Liver (tissue), 10 donors: ENCODE results near the gene DIPK1A. TPM values are rescaled to one million over a fixed set of nuclear protein-coding genes. Genes with fewer than 3 reads are reported as not detected.

Source experiments
- DNase-seq: peaks from one replicate; pipeline ENCODE4 v3.0.0-alpha.2; 2017; ENCODE audit warnings: low spot score
- H3K27ac ChIP-seq, 2 donors: one replicate each; pipeline ENCODE4 v1.7.0; 2013; ENCODE audit warnings: inconsistent platforms in 2 of 2, low read length in 2 of 2, control low read depth in 1 of 2, low read depth in 1 of 2, mild to moderate bottlenecking in 1 of 2
- H3K27me3 ChIP-seq, 4 donors: one replicate each; pipeline versions ENCODE4 v1.6.1 to v1.7.0; 2013; ENCODE audit warnings: low read length in 3 of 4, inconsistent platforms in 1 of 4, mild to moderate bottlenecking in 1 of 4, moderate library complexity in 1 of 4; ENCODE audit not compliant: control insufficient read depth in 4 of 4, insufficient read depth in 4 of 4
- H3K36me3 ChIP-seq, 4 donors: one replicate each; pipeline versions ENCODE4 v1.6.1 to v1.7.0; 2013; ENCODE audit warnings: low read length in 3 of 4, mild to moderate bottlenecking in 3 of 4, low read depth in 1 of 4, moderate library complexity in 1 of 4; ENCODE audit not compliant: control insufficient read depth in 4 of 4, insufficient read depth in 3 of 4
- H3K4me1 ChIP-seq, 4 donors: one replicate each; pipeline versions ENCODE4 v1.6.1 to v1.7.0; 2013; ENCODE audit warnings: low read length in 3 of 4, mild to moderate bottlenecking in 3 of 4, moderate library complexity in 1 of 4; ENCODE audit not compliant: control insufficient read depth in 4 of 4, insufficient read depth in 4 of 4
- H3K4me3 ChIP-seq, 3 donors: one replicate each; pipeline versions ENCODE4 v1.6.1 to v1.7.0; 2013; ENCODE audit warnings: low read length in 3 of 3, control low read depth in 1 of 3, low read depth in 1 of 3, mild to moderate bottlenecking in 1 of 3
- H3K9ac ChIP-seq, 2 donors: one replicate each; pipeline ENCODE4 v1.7.0; 2013; ENCODE audit warnings: low read length in 2 of 2, mild to moderate bottlenecking in 2 of 2, moderate library complexity in 2 of 2, control low read depth in 1 of 2, low read depth in 1 of 2
- H3K9me3 ChIP-seq, 4 donors: one replicate each; pipeline versions ENCODE4 v1.6.1 to v1.7.0; 2013; ENCODE audit warnings: low read length in 3 of 4; ENCODE audit not compliant: control insufficient read depth in 4 of 4
- ATF3 ChIP-seq: IDR thresholded peaks from 2 replicates; pipeline ENCODE4 v1.6.1; 2016; ENCODE audit warnings: antibody characterized with exemption
- EGR1 ChIP-seq, 2 donors: IDR thresholded peaks; 2 replicates each; pipeline ENCODE4 v1.6.1; 2016 to 2018; ENCODE audit warnings: antibody characterized with exemption in 2 of 2, low read depth in 2 of 2
- FOXA1 ChIP-seq: IDR thresholded peaks from 2 replicates; pipeline ENCODE4 v1.6.1; 2016; ENCODE audit warnings: antibody characterized with exemption
- FOXA2 ChIP-seq: IDR thresholded peaks from 2 replicates; pipeline ENCODE4 v1.6.1; 2016; ENCODE audit warnings: antibody characterized with exemption
- GABPA ChIP-seq, 2 donors: IDR thresholded peaks in 1 of 2; conservative IDR thresholded peaks in 1 of 2; 2 replicates each; pipeline ENCODE4 v1.6.1; 2016; ENCODE audit warnings: antibody characterized with exemption in 2 of 2, mild to moderate bottlenecking in 1 of 2, moderate library complexity in 1 of 2
- HNF4A ChIP-seq, 2 donors: conservative IDR thresholded peaks; 2 replicates each; pipeline ENCODE4 v1.6.1; 2016; ENCODE audit warnings: antibody characterized with exemption in 2 of 2, mild to moderate bottlenecking in 2 of 2
- RAD21 ChIP-seq, 2 donors: IDR thresholded peaks; 2 replicates each; pipeline ENCODE4 v1.6.1; 2016; ENCODE audit warnings: antibody characterized with exemption in 2 of 2, mild to moderate bottlenecking in 2 of 2
- RXRA ChIP-seq, 2 donors: IDR thresholded peaks; 2 replicates each; pipeline ENCODE4 v1.6.1; 2017 to 2018; ENCODE audit warnings: antibody characterized with exemption in 2 of 2, mild to moderate bottlenecking in 1 of 2
- YY1 ChIP-seq: IDR thresholded peaks from 2 replicates; pipeline ENCODE4 v1.6.1; 2016; ENCODE audit warnings: antibody characterized with exemption, mild to moderate bottlenecking
- ZBTB33 ChIP-seq: IDR thresholded peaks from 2 replicates; pipeline ENCODE4 v1.6.1; 2016; ENCODE audit warnings: antibody characterized with exemption
- WGBS: extraction: QIAGEN DNeasy Blood & Tissue Kit; methylation state at CpG from one replicate; pipeline ENCODE4 v1.1.7; 2013; 5-methylcytosine and 5-hydroxymethylcytosine counted together
- polyA plus RNA-seq, 2 donors: library from polyadenylated mRNA; stranded (reverse) in 1 of 2; unstranded in 1 of 2; fragments of 200-250 nt in 1 of 2; fragments of >200 nt in 1 of 2; fragmentation: Nextera tagmentation in 1 of 2; extraction: Ambion mirVana in 1 of 2; gene quantifications; one replicate each; pipeline versions ENCODE4 v1.2.1 to v1.2.3, GENCODE V29; 2013 to 2015
- small RNA-seq: library from RNA; depleted of rRNA; stranded (forward); fragments of <200 nt; gene quantifications from one replicate; pipeline ENCODE3, GENCODE V24; 2014
- total RNA-seq, 2 donors: library from RNA; depleted of rRNA; stranded (reverse); fragments of >200 nt; gene quantifications; one replicate each; pipeline ENCODE4 v1.2.3, GENCODE V29; 2014
- TF ChIP-seq, protein P1 (sequence below): fragments of 150-350 bp; IDR thresholded peaks from 2 replicates; pipeline ENCODE4 v1.5.1; 2017; ENCODE audit warnings: improper control_type of control experiment, low read depth, low read length; ENCODE audit not compliant: missing input control
- donor health status: healthy.
- donor health status: healthy.
- donor health status: healthy.
- donor health status: healthy.
- donor health status: healthy.

DIPK1A gene
- total and polyA plus RNA-seq, 4 donors: 7.9 to 11.6 (median 10.2) TPM

DNA sequence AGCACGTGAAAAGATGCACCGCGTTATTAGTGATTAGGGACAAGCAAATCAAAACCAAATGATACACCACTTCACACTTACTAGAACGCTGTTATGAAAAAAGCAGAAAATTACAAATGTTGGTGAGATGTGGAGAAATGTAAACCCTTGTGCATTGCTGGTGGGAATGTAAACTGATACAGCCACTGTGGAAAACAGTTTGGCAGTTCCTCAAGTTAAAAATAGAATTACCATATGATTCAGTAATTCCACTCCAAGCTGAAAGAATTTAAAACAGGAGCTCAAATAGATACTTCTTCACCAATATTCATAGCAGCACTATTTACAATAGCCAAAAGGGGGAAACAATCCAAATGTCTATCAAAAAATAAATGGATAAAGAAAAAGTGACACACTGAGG lies 166.1 kb downstream of the DIPK1A start:
- WGBS: 95% methylated on average over 4 of the region's 4 CpGs
- Histone ChIP-seq H3K27me3 (no peaks in the 10 kb centered on the region), H3K9me3 (no peaks in the 10 kb centered on the region), H3K4me1 (no peaks in the 10 kb centered on the region), H3K27ac (no peak overlapping the region), H3K36me3 (no peaks in the 10 kb centered on the region), H3K9ac (no peak overlapping the region), H3K4me3 (no peak overlapping the region)
- no peak for TF ChIP-seq ATF3
- TF ChIP-seq RAD21 (IDR thresholded peaks at IDR 0.05): no peak
- no peak for TF ChIP-seq FOXA1
- no peak for TF ChIP-seq EGR1 (IDR thresholded peaks at IDR 0.05; ENCODE audit: low read depth in 2 of 2)
- TF ChIP-seq YY1: no peak
- no peak for TF ChIP-seq GABPA (IDR thresholded peaks at IDR 0.05 in 1 of 2, conservative IDR thresholded peaks at IDR 0.05 in 1 of 2)
- DNase-seq: no peak

DNA sequence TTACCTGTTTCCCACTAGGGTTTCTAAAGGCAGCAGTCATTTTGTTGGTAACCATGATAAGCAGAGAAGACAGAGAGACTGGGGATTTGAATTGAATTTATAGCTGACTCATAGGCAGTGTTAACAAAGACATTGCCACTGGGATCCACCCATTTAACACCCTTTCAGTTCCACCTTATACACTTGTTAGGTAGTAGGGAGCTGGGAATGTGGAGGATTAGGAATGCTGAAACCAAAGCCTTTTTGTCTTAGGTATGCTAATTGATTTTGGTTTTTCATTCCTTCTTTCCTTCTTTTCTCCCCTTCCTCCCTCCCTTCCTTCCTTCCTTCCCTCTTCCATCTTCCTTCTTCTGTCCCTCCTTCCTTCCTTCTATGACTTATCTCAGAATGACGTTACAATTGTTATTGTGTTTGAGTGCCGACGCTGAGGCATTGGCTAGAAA lies 168.9 kb downstream of the DIPK1A start:
- H3K4me1 ChIP-seq: no peaks in the 10 kb centered on the region
- no peaks in the 10 kb centered on the region for H3K36me3 ChIP-seq
- DNase-seq: no peak
- TF ChIP-seq, protein P1, sequence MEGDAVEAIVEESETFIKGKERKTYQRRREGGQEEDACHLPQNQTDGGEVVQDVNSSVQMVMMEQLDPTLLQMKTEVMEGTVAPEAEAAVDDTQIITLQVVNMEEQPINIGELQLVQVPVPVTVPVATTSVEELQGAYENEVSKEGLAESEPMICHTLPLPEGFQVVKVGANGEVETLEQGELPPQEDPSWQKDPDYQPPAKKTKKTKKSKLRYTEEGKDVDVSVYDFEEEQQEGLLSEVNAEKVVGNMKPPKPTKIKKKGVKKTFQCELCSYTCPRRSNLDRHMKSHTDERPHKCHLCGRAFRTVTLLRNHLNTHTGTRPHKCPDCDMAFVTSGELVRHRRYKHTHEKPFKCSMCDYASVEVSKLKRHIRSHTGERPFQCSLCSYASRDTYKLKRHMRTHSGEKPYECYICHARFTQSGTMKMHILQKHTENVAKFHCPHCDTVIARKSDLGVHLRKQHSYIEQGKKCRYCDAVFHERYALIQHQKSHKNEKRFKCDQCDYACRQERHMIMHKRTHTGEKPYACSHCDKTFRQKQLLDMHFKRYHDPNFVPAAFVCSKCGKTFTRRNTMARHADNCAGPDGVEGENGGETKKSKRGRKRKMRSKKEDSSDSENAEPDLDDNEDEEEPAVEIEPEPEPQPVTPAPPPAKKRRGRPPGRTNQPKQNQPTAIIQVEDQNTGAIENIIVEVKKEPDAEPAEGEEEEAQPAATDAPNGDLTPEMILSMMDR: no peak
- TF ChIP-seq ATF3: no peak
- TF ChIP-seq RXRA (IDR thresholded peaks at IDR 0.05): no peak
- TF ChIP-seq FOXA1: no peak
- no peak for TF ChIP-seq ZBTB33
- TF ChIP-seq FOXA2: no peak
- TF ChIP-seq HNF4A (conservative IDR thresholded peaks at IDR 0.05): no peak
- H3K27ac ChIP-seq: no peak overlapping the region
- no peaks in the 10 kb centered on the region for H3K9me3 ChIP-seq
- no peak overlapping the region for H3K9ac ChIP-seq
- H3K4me3 ChIP-seq: no peak overlapping the region
- WGBS: 67% methylated on average over 3 of the region's 3 CpGs
- no peaks in the 10 kb centered on the region for H3K27me3 ChIP-seq

Small RNA genes lying within 50 kb of the gene (small RNA-seq; reads per million reads assigned to genes)
- gene RF00432 (not detected), gene RN7SL692P (not detected), gene RNU6-210P (not detected), gene RNU6-970P (not detected), gene SNORA66 (13.0 reads per million, percentile 95 among the genes with 10 or more reads in this experiment), gene SNORD21 (not detected)

Other genes with a start within 250 kb of the DIPK1A start
- gene EVI5, start 176.4 kb downstream of the DIPK1A start, total RNA-seq: 10 to 100 TPM; 24.6 to 35.9 TPM
- 10 to 100 TPM in 1 of 2 donors, 1 to 10 TPM in 1; 4.0 to 13.6 TPM for gene EVI5, start 176.4 kb downstream of the DIPK1A start, polyA plus RNA-seq
- gene RPL5, start 129.4 kb downstream of the DIPK1A start, total RNA-seq: 100 to 1,000 TPM; 336 to 765 TPM
- 100 to 1,000 TPM; 359 to 442 TPM for gene RPL5, start 129.4 kb downstream of the DIPK1A start, polyA plus RNA-seq
- 10 to 100 TPM; 14.9 to 17.8 TPM for gene MTF2, start 117.8 kb upstream of the DIPK1A start, total RNA-seq
- gene MTF2, start 117.8 kb upstream of the DIPK1A start, polyA plus RNA-seq: 10 to 100 TPM in 1 of 2 donors, 1 to 10 TPM in 1; 3.2 to 10.3 TPM
- gene TMED5, start 219.0 kb upstream of the DIPK1A start, total RNA-seq: 100 to 1,000 TPM in 1 of 2 donors, 10 to 100 TPM in 1; 89.8 to 121 TPM
- gene TMED5, start 219.0 kb upstream of the DIPK1A start, polyA plus RNA-seq: 10 to 100 TPM; 72.9 to 81.6 TPM
- gene CCDC18, start 219.3 kb upstream of the DIPK1A start, total RNA-seq: 1 to 10 TPM; 8.3 to 8.5 TPM
- 1 to 10 TPM; 2.7 to 6.1 TPM for gene CCDC18, start 219.3 kb upstream of the DIPK1A start, polyA plus RNA-seq